AG04449 (cell line): ENCODE results near the gene TNFSF4.
"Not testable (repeated sequence)": the region's sequence is repeated elsewhere in the genome, so short reads cannot be mapped to it uniquely, and the experiment has no call there.

Experiments used
- CTCF ChIA-PET: fragments of 350-600 bp; formaldehyde crosslinking; extraction: SDS; loops from one replicate; lab custom pipeline; 2021; ENCODE audit warnings: antibody characterized with exemption; lab: Yijun Ruan, JAX
- POLR2A ChIA-PET: fragments of 400-600, 350-600 bp; formaldehyde crosslinking; extraction: SDS; loops from one replicate; lab custom pipeline; 2020; ENCODE audit warnings: antibody characterized with exemption, inconsistent platforms; lab: Yijun Ruan, JAX
- DNase-seq: peaks from one replicate; pipeline ENCODE4 v3.0.0-alpha.2; 2010; ENCODE audit warnings: low read depth, low spot score
- H3K4me3 ChIP-seq: 2 replicates; pipeline ENCODE4 v1.5.1; 2011; ENCODE audit warnings: low read depth, mild to moderate bottlenecking, control low read depth, low read length
- TF ChIP-seq, protein P1 (sequence below): IDR thresholded peaks from one replicate; pipeline ENCODE4 v1.5.1; 2011; ENCODE audit warnings: mild to moderate bottlenecking, moderate library complexity, low read length, control low read depth, inconsistent platforms; ENCODE audit not compliant: insufficient read depth; ENCODE audit errors: missing control alignments

The TNFSF4 gene

DNA sequence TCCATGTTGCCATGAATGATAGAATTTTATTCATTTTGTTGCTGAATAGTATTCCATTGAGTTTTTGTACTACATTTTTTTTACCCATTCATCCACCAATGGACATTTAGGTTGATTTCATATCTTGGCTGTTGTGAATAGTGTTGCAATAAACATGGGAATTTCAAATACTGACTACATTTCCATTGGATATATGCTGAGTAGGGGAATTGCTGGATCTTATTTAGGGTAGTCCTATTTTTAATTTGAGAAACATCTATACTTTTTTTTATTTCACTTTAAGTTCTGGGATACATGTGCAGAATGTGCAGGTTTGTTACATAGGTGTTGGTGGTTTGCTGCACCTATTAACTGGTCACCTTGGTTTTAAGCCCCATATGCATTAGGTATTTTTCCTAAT, 38.8 kb upstream of the TNFSF4 start:
- no peak overlapping the region for H3K4me3 ChIP-seq
- DNase-seq = no peak
- ChIA-PET CTCF (interaction anchor here (7.0 kb wide), 1 partner anchor 10 kb away, joined by 45 read pairs; no protein-coding TSS in a partner anchor), POLR2A (no interaction called here)
- TF ChIP-seq, protein P1, sequence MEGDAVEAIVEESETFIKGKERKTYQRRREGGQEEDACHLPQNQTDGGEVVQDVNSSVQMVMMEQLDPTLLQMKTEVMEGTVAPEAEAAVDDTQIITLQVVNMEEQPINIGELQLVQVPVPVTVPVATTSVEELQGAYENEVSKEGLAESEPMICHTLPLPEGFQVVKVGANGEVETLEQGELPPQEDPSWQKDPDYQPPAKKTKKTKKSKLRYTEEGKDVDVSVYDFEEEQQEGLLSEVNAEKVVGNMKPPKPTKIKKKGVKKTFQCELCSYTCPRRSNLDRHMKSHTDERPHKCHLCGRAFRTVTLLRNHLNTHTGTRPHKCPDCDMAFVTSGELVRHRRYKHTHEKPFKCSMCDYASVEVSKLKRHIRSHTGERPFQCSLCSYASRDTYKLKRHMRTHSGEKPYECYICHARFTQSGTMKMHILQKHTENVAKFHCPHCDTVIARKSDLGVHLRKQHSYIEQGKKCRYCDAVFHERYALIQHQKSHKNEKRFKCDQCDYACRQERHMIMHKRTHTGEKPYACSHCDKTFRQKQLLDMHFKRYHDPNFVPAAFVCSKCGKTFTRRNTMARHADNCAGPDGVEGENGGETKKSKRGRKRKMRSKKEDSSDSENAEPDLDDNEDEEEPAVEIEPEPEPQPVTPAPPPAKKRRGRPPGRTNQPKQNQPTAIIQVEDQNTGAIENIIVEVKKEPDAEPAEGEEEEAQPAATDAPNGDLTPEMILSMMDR = no peak

- no peak for DNase-seq
- no peak overlapping the region for H3K4me3 ChIP-seq
- POLR2A ChIA-PET = no interaction called here
- TF ChIP-seq, protein P1 = no peak
- CTCF ChIA-PET = interaction anchor here (0.9 to 7.0 kb wide), 3 partner anchors 10 to 34 kb away, joined by 3 to 45 read pairs (median 5); no protein-coding TSS in a partner anchor
Measured at GRCh38 chr1:173243300-173243699, 36.2 kb upstream of the TNFSF4 start.

DNA sequence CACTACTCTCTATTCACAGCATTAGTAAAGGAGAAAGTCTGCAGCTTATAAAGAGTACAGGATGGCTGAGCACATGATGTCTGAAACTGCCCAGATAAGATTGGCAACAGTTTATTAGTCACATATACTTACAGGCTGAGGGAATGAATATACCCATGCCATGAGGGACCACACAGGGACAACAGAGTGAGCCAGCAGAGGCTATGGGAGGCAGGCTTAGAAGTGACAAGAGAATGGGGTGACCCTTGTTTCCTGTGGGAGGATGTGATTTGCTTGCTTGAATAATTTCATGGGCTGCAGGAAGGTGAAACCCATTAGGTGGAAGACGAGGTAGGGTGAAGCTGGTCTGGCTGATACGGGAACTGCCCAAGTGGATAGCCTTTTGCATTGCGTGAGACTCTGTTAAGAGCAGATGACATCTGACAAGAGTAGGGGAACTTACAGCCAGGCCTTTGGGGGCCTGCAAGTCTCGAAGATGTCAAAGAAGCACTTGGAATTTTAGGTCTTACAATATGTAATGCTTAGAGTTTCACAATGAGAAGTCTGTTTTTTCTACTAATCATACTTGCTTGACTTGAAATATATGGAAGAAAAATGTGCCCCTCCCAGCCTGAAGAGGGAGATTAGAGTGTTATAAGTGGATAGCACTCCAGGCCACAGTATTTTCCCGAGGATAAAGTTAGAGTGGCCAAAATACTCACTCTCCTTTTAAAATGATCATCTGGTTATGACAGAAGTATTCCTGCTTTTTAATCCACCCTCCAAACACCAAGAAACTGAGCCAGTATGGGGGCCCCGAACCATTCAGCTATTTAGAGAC, 34.6 kb upstream of the TNFSF4 start:
- TF ChIP-seq, protein P1 = no peak
- DNase-seq = no peak
- no peak overlapping the region for H3K4me3 ChIP-seq
- ChIA-PET POLR2A (no interaction called here), CTCF (interaction anchor here (7.0 kb wide), 1 partner anchor 14 kb away, joined by 45 read pairs; no protein-coding TSS in a partner anchor)

GRCh38 chr1:173240609-173241008, 33.5 kb upstream of the TNFSF4 start:
- CTCF ChIA-PET = interaction anchor here (7.0 kb wide), 1 partner anchor 15 kb away, joined by 45 read pairs; no protein-coding TSS in a partner anchor
- TF ChIP-seq, protein P1 = no peak
- DNase-seq = no peak
- no peak overlapping the region for H3K4me3 ChIP-seq
- POLR2A ChIA-PET = no interaction called here

DNA sequence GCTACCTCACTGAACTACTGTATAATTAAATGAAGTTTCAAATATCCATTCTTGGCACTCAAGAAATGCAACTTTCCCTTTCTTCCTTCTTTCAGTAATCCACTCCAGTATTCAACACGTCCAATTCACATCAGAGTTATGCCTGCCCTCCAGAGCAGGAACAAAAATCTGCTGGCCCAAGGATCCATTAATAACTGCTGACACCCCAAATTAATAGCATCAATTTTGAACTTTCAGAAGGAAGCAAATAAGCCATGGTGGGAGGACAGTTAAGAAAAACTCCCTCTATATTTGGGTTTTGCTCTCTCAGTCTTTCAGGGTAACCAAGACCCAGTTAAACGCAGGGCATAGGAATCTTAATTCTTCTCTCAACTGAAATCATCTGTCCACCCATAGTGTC, 31.9 kb upstream of the TNFSF4 start:
- H3K4me3 ChIP-seq = no peak overlapping the region
- ChIA-PET POLR2A (no interaction called here), CTCF (interaction anchor here (1.4 to 7.0 kb wide), 2 partner anchors 9 to 17 kb away, joined by 3 to 45 read pairs; no protein-coding TSS in a partner anchor)
- DNase-seq = no peak
- TF ChIP-seq, protein P1 = no peak

DNA sequence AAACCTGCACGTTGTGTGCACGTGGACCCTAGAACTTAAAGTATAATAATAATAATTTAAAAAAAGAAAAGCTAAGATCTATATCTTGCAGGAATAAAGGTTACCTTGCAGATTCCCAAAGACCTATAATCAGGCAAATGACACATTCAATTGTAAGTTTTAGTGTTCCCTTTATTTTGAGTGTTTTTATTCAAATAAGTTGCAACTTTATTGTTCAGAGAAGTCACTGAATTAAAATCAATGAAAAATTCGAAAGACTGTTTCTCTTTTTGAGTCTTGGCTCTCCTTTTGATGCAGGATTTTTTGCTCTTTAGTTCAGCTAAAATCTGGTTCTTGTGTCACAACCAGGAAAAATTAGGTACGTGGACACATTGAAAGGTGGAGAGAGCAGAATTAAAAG, 27.8 kb upstream of the TNFSF4 start:
- DNase-seq = no peak
- CTCF ChIA-PET = interaction anchor here (0.8 to 1.3 kb wide), 5 partner anchors 18 to 492 kb away, joined by 3 to 5 read pairs (median 4); no protein-coding TSS in a partner anchor
- TF ChIP-seq, protein P1 = no peak
- no peak overlapping the region for H3K4me3 ChIP-seq
- POLR2A ChIA-PET = no interaction called here

GRCh38 chr1:173234434-173234833, 27.3 kb upstream of the TNFSF4 start:
- POLR2A ChIA-PET, DNase-seq, H3K4me3 ChIP-seq: not testable (repeated sequence)
- CTCF ChIA-PET = interaction anchor here (1.0 to 1.3 kb wide), 3 partner anchors 19 to 492 kb away, joined by 3 to 5 read pairs (median 4); no protein-coding TSS in a partner anchor

- POLR2A ChIA-PET, DNase-seq, H3K4me3 ChIP-seq: not testable (repeated sequence)
- CTCF ChIA-PET = interaction anchor here (1.3 to 1.6 kb wide), 2 partner anchors 487 to 509 kb away, joined by 3 read pairs; no protein-coding TSS in a partner anchor
Measured at GRCh38 chr1:173229031-173229430, 21.9 kb upstream of the TNFSF4 start.
